HG02588 (cell line): ENCODE data around the gene SPINK2.

Source experiments
- ATAC-seq: cut with Tn5 transposase; IDR thresholded peaks from one replicate; pipeline ENCODE4 v1.9.1; 2021; ENCODE audit warnings: mild to moderate bottlenecking, moderate library complexity; ENCODE audit not compliant: unreplicated experiment

SPINK2 gene, protein sequence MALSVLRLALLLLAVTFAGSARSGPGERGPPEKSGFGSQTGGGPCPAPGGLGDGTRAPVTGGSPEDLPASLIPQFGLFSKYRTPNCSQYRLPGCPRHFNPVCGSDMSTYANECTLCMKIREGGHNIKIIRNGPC

DNA sequence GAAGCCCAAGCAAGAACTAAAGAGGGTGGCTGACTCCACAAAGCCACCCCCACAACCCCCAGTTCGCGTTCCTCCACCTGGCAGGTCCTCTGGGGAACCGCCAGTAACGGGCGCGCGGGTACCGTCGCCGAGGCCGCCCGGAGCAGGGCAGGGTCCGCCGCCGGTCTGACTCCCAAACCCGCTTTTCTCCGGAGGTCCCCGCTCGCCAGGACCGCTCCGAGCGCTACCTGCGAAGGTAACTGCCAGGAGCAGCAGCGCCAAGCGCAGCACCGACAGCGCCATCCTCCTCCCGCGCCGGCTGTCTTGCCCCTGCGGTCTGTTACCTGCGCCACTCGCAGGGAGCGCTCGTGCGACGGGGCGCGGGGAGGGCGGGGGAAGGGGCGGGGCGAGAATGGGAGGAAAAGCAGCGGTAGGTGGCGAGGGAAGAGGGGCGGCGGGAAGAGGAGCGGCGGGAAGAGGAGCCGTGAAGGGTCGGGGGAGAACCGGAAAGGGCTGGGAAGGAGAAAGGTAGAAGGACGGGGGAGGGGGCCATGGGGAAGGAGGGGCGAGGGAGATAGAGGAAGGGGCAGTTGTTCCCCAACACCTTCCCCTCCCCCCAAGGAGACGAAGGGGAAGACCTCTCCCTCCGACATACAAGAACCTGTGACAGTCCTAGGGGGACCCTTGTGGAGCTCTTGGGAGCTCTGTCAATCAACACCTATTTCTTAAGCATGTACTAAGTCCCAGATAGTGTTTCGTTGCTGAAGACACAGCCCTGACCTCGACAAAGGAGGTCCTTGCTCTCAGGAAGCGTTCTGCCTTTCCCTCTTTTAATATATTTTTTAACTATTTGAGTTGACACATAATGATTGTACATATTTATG, at the start of gene SPINK2:
Gene SPINK2 (minus strand): TSS at position 321 of the 863 bp plus-strand sequence. CDS start 39 bp downstream, at position 282.
- peak; percentile 52 for ATAC-seq

DNA sequence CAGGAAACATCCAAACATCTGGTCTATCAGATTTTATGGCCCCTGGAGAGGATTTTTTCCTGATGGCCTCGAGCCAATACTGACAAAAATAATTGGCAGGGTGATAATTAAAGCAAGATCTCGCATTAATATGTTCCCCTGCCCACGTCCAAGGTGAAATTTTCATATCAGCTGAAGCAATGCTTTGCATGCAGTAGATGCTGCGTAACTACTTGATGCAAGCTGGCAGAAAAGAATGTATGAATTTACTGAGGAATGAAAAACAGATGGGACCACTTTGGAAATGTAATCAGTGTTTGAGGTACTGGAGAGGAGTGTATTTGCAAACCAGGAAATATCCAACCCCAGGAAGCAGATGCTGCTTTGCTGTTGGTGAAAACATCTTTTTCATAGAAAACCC, 49.4 kb upstream of the SPINK2 start:
- no peak for ATAC-seq

DNA sequence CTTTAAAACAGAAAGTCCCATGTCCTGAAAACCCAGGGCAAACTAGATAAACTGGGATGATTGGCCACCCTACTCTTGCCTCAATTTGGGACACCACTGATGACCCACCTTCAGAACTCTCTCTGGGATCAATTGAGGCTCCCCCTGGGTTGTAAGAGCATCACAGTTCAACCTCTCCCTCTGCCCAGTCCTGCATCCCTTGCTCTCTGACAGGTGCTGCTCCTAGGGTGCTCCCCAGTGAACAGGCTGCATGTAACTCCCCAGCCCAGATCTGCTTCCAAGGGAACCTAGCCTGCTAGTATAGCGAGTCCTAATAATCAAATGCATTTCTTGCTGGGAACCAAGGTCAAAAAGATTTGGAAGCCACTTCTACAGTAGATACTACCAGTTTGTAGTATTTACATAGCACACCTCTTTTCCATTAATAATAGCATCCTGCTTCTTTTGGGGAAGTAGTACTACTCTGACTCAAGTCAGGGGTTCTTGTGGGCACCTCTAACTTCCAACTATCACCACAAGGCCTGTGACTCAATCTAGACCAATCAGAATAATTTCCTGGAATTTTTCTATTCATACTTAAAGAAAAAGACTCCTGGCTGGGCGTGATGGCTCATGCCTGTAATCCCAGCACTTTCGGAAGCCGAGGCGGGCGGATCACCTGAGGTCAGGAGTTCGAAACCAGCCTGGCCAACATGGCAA, 42.1 kb upstream of the SPINK2 start:
- no peak for ATAC-seq

DNA sequence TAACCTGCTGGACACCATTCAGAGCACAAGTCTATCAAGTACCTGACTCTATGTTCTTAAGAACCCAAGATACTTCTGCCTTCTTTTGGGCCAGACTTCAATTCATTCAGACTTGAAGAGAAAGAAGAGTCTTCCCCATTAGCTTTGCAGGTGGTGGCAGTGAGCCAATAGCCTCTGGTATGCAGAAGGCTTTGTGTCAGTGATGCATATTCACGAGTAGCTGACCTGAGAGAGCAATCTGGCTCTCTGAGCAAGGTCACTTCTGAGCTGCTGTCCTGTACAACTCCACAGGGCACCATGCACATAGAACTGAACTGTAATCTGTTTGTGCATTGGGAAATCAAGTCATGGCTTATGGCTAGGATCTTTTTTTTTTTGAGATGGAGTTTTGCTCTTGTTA, 39.9 kb upstream of the SPINK2 start:
- ATAC-seq = no peak

DNA sequence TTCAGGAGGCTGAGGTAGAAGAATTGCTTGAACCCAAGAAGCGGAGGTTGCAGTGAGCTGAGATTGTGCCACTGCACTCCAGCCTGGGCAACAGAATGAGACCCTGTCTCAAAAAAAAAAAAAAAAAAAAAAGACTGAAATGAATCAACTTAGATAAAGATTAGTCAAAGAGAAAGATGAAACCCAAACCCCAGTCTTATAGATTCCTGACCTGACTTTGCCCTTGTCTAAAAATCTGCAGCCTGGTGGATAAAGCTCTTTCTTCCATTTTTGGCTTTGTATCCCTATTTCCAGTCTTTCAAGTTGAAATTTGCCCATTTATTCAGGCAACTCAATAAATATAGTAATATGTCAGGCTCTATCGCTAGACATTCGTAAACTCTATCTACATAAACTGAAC, 39.3 kb upstream of the SPINK2 start:
- ATAC-seq = no peak

DNA sequence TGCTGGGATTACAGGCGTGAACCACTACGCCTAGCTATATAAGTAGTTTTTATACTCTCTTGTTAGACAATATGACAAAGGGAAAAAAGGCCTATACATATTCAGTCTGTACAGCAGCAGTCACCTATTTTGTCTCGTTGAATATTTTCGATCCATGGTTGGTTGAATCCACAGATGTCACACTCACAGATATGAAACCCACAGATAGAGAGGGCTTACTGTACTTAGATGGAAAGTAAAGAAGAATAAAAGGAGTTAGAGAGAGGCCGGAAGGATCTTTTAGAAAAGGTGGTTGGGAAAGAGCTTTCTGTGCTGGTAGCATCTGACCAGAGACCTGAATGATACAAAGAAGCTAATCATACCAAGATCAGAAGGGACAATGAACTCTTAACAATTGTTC, 38.3 kb upstream of the SPINK2 start:
- no peak for ATAC-seq

DNA sequence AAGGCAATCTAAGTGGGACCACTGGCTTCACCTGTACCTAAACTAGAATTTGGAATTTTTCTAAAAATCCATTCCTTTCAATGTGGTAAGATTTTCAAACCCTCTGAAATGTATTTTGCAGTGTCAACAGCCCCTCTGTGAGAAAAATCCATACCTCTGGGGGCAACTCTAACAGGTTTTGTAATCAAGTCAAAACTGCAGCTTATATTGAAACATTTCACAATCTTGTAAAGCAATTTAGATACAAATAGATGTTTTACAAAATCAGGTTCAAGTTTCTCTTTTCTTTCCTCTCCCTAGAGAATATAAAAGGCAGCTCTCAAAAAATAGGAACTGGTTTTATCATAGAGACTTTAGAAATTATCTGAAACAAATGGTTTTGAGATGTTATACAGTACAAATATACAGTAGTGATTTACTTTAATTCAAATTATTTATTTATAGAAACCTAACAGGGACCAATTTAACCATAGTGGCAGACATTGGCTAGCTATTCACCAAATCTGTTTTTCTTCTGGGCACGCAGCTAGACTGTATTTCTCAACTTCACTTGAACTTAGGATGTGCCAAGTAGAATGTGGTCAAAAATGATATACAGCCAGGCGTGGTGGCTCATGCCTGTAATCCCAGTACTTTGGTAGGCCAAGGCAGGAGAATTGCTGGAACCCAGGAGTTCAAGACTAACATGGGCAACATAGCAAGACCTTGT, 36.3 kb upstream of the SPINK2 start:
- no peak for ATAC-seq

DNA sequence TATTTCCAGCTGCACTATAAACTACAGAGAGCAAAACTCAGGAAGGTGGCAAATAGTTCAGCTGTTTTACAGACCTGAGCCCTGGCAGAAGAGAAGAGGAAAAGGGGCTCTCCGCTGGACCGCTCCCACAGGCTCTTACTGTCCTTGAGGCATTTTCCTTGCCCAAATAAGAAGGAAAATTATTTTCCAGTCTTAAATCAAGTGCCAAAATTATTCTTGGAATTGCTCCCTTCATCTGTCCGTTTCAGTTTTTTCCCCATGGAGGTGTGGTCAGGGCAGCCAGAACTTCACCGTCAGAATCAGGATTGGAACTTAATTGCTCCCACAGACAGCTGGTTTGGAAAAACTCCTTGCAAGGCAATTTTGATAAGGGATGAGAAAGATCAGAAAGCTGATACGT, 35.2 kb upstream of the SPINK2 start:
- ATAC-seq = no peak

DNA sequence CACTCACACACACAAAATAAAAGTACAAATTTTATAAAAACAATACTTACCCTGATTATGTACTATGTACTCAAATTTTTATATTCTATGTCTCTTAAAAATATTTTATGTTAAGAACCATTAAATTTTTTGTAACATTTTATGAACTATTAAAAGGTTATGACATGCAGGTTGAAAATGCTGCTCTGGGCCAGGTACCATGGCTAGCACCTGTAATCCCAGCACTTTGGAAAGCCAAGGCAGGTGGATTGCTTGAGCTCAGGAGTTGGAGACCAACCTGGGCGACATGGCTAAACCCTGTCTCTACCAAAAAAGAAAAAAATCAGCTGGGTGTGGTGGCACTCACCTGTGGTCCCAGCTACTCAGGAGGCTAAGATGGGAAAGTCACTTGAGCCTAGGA, 29.4 kb upstream of the SPINK2 start:
- no peak for ATAC-seq

DNA sequence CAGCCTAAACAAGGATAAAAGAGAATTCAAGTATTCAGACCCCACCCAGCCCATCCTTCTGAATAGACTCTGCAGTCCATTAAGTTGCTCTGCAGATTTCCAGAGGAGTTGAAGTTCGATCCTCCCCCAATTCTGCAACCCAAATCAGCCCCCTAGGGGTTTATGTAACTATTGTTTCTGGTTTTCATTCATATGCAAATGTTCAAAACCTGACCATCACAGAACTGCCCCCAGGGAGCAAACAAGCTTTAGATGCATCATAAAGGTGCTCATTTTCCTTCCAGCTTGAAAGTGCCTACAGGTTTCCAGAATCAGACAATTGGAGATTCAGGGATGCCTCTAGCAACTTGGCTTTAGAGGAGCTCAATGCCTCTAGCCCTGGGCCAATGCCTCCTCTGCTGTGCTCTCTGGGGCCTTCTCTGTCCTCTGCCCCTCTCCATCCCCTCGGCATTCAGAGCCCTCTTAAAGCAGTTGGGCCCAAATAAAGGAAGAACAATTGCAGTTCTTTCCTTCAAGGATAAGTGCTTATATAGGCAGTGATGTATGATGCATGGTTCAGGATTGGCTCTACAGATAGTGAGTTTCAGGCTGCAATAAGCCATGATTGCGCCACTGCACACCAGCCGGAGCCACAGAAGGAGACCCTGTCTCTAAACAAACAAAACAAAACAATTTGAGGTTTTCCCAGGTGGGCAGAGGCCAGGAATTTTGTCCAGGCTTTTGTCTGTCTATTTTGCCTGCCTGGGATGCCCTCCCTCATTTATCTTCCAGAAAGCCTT, 23.5 kb upstream of the SPINK2 start:
- no peak for ATAC-seq

DNA sequence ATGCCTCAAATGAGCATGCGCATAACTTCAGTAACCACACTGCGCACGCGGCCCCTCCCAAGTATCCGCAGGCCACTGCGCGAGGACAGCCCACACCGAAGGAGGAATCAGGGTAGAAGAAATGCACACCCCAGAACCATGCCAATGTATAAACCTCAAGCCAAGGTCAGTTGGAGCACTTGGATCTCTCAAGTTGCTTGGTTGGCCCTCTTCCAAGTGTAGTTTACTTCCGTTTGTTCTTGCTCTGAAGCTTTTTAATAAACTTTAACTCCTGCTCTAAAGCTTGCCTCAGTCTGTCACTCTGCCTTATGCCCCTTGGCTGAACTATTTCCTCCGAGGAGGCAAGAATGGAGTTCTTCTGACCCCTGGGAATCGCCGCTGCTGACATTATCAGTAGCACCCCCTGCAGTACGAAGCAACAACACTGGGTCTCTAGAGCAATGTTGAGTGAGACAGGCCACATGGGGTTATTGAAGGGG, 22.0 kb upstream of the SPINK2 start:
- no peak for ATAC-seq

DNA sequence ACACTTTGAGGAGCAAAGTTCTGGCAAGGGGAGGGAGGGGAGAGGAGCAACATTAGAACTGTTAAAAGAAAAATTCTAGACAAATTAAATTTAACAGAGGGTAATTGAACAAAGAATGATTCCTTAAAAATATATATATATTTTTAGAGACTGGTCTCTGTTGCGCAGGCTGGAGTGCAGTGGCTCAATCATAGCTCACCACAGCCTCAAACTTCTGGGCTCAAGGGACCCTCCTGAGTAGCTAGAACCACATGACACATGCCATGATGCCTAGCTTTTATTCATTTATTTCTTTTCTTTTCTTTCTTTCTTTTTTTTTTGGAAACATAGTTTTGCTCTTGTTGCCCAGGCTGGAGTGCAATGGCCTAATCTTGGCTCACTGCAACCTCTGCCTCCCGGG, 19.1 kb upstream of the SPINK2 start:
- ATAC-seq = no peak

DNA sequence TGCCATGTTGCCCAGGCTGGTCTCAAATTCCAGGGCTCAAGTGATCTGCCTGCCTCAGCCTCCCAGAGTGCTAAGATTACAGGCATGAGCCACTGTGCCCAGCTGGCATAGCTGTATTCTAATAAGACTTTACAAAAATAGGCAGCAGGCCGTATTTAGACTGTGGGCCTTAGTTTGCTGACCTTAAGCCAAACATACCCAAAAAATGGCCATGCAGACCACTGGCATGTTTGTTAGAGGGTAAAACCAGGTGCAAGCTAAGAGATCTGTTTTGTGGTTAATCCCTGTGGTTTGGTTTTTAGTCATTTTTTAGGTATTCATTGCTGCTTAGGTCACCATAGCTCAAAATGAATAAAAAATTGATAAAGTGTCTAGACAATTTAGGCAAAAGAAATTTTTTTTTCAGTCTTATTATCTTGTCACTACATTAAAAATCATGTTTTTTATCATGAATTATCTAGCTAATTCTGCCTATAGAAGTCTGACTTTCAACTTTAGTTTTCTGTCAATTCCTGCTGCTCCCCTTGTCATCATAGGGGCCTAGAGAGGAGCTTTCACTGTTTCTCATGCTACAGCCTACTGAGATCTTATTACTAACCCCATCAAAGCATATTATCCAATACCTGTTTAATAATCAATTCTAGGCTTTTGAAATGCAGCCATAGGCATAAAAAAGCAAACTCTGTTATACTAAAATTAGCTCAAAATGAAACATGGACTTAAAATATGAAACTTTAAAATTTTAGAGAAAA, 7.5 kb upstream of the SPINK2 start:
- no peak for ATAC-seq

DNA sequence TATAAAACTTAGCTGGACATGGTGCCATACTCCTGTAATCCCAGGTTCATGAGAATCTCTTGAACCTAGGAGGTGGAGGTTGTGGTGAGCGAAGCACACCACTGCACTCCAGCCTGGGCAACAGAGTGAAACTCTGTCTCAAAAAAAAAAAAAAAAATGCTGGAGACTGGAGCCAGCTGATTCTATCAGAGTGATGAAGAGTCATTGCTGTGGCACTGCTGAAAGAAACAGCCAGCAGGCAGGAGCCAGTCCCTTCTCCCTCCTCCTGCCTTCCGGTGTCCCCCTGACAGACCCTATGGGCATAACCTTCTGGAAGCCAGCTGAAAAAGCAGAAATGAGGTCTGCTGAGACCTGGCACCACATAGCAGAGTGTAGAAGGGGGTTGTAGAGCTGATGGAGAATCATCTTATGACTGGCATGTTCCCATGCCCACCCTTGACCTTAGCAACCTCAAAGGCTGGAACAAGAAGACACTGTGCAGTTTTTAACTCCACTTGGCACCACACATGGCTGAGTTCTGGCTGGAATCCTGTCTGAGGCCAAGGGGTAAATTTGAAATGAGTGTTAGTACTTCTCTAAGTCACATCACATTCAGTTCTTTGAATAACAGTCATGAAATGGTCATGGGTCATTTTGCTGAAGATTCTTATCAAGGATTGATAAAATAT, 2.6 kb upstream of the SPINK2 start:
- ATAC-seq = no peak

DNA sequence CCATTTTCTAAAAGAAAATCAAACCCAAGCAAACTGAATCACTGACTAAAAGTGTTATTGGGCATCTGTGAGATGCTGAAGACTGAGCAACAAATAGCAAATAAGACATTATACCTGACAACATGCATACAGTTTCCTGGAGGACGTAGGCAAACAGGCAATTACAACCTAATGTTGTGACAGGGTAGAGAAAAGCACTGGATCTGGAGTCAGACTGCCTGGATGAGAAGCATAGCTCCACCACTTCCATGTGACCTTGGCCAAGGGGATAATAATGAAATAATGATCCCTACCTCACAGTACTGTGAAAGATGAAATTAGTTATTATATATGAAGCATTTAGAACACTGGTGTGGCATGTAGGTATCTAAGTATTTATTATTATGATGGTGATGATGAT, 2.7 kb downstream of the SPINK2 start:
- ATAC-seq = no peak

DNA sequence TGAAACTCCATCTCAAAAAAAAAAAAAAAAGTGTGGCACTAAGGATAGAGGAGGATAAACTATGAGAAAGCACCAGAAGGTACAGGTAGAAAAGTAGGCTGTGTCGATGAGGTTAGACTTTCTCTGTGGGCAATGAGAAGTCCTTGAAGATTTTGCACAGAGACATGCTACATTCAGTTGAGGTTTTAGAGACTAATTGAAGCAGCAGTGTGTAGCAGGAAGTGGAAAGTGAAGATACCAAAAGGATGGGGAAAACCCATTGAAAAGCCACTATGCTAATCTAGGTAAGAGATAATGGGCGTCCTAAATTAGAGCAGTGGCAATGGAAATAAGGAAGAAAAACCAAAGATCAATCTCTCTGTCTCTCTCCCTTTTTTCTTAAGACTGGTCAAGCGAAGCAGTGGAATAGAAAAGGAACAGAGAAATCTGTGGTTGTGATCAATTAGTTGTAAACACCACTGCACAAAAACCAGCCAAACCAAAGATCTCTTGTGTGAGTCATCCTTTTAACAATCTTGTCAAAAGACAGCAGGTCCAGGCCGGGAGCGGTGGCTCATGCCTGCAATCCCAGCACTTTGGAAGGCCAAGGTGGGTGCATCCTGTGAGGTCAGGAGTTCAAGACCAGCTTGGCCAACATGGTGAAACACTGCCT, 3.5 kb downstream of the SPINK2 start:
- ATAC-seq = peak; percentile 83

DNA sequence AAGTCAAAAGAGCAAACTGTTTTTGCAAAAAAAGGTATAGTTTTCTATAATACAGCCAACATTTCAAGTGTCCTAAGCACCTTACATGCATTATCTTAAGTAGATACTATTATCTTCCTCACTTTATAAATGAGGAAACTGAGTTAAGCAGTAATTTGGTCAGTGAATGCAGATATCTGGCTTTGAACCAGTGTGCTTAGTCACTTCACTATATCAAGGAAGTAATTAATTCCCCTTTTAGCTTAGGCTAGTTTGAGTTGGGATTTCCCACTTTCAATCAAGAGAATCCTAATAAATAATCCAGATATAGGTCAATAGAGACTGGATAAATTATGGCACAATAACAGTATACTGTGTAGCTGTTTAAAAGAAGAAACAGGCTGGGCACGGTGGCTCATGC, 14.8 kb downstream of the SPINK2 start:
- ATAC-seq = no peak

DNA sequence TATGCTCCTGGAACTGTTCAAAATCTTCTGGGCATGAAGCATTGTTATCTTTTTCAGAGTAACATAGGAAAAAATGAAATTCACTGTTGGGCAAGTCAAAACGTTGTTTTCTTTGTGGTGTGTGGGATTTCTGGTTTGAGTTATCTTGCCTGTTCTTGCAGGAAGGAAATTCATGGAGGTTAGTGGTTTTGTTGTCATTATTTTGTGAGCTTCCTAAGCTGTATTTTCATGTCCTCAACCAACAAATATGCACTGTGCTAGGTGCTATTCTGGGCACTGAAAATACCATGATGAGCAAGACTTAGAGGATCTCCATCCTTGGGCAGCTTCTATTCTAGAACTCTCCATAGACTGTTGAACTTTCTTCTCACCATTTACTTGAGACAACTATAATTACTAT, 16.9 kb downstream of the SPINK2 start:
- no peak for ATAC-seq

DNA sequence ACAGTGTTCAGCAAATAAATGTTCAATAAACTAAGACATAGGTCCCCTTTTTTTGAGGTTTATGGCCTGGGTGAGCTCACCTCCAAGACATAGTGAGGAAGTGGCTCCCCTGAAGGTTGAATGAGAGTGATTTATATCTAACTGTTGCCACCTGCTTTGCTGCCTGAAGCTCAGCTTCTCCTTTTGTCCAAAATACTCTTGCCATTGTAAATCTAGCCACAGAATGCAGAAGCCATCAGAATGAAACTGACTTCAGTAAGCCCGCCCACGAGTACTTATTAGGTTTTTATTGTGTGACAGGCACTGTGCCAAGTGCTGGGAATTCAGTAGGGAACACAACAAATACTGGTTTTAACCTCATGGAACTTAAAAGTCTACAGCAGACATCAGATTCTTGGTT, 18.0 kb downstream of the SPINK2 start:
- ATAC-seq = no peak
